H1 (cell line): ENCODE data around the gene PDE6D. TPM values are rescaled to one million over a fixed set of nuclear protein-coding genes. Genes with fewer than 3 reads are reported as not detected.

ENCODE experiments used
- CTCF ChIA-PET: fragments of 300-600 bp; sonication (Branson Sonifier 250); formaldehyde crosslinking; loops from one replicate; lab custom pipeline; 2021; ENCODE audit not compliant: partially characterized antibody; lab: Charles Lee
- POLR2A ChIA-PET: fragments of 300-600 bp; sonication (Branson Sonifier 250); formaldehyde crosslinking; loops from one replicate; lab custom pipeline; 2021; ENCODE audit warnings: inconsistent platforms; ENCODE audit not compliant: partially characterized antibody; lab: Charles Lee
- DNase-seq, 2 experiments: peaks; one replicate each; pipeline versions ENCODE4 v3.0.0 to v3.0.0-alpha.2; 2010 to 2022; ENCODE audit warnings: low spot score in 2 of 2, low read depth in 1 of 2, mixed read lengths in 1 of 2
- FAIRE-seq: peaks from 2 replicates; lab custom pipeline; 2011; peaks lifted over from hg19 to GRCh38; lab: Jason Lieb, UNC
- H2AFZ ChIP-seq: 2 replicates; pipeline ENCODE4 v1.8.1; 2012; ENCODE audit warnings: low read length, inconsistent platforms
- H2AK5ac ChIP-seq: 2 replicates; pipeline ENCODE4 v1.6.1; 2013; ENCODE audit warnings: low read depth, low read length
- H2BK120ac ChIP-seq: replicated peaks from 2 replicates; pipeline ENCODE3; 2013; ENCODE audit warnings: low read depth, low read length, inconsistent platforms
- H2BK12ac ChIP-seq: 2 replicates; pipeline ENCODE4 v1.6.1; 2013; ENCODE audit warnings: low read depth, low read length
- H2BK15ac ChIP-seq: 2 replicates; pipeline ENCODE4 v1.6.1; 2013; ENCODE audit warnings: low read length
- H2BK20ac ChIP-seq: 2 replicates; pipeline ENCODE4 v1.6.1; 2013; ENCODE audit warnings: low read length
- H2BK5ac ChIP-seq: 2 replicates; pipeline ENCODE4 v1.6.1; 2013; ENCODE audit warnings: low read depth, low read length
- H3K14ac ChIP-seq: 2 replicates; pipeline ENCODE4 v1.6.1; 2013; ENCODE audit warnings: inconsistent platforms; ENCODE audit not compliant: insufficient read length
- H3K18ac ChIP-seq: 2 replicates; pipeline ENCODE4 v1.6.1; 2013; ENCODE audit warnings: low read length; ENCODE audit errors: extremely low read depth
- H3K23ac ChIP-seq: 2 replicates; pipeline ENCODE4 v1.6.1; 2013; ENCODE audit warnings: inconsistent platforms; ENCODE audit not compliant: insufficient read length
- H3K23me2 ChIP-seq: 2 replicates; pipeline ENCODE4 v1.6.1; 2013; ENCODE audit warnings: low read depth, low read length
- H3K27ac ChIP-seq: 2 replicates; pipeline ENCODE4 v1.6.1; 2011; ENCODE audit warnings: low read depth, low read length, inconsistent platforms
- H3K27me3 ChIP-seq, 4 experiments: replicated peaks in 1 of 4; 1 replicate in 1 of 4; 2 replicates in 3 of 4; pipeline versions ENCODE4 v1.6.1 to v1.8.1; 2011 to 2013; ENCODE audit warnings: low read length in 3 of 4, mild to moderate bottlenecking in 3 of 4, inconsistent platforms in 2 of 4, mixed read lengths in 2 of 4, moderate library complexity in 1 of 4; ENCODE audit not compliant: control insufficient read depth in 3 of 4, insufficient read depth in 3 of 4; ENCODE audit errors: extremely low read depth in 1 of 4
- H3K36me3 ChIP-seq, 4 experiments: 2 replicates each; pipeline versions ENCODE4 v1.6.1 to v1.8.1; 2011 to 2013; ENCODE audit warnings: mild to moderate bottlenecking in 4 of 4, low read length in 3 of 4, moderate library complexity in 2 of 4, control low read depth in 1 of 4, inconsistent platforms in 1 of 4; ENCODE audit not compliant: insufficient read depth in 4 of 4, control insufficient read depth in 2 of 4
- H3K4ac ChIP-seq: replicated peaks from 2 replicates; pipeline ENCODE3; 2013; ENCODE audit warnings: low read length, low read depth, mixed read lengths, inconsistent platforms; ENCODE audit not compliant: insufficient read length
- H3K4me1 ChIP-seq, 4 experiments: replicated peaks in 1 of 4; 1 replicate in 1 of 4; 2 replicates in 3 of 4; pipeline versions ENCODE4 v1.6.1 to v1.8.1; 2011 to 2013; ENCODE audit warnings: low read length in 3 of 4, inconsistent platforms in 2 of 4, mixed read lengths in 1 of 4; ENCODE audit not compliant: insufficient read depth in 4 of 4, control insufficient read depth in 3 of 4
- H3K4me2 ChIP-seq, 2 experiments: 2 replicates each; pipeline versions ENCODE4 v1.6.1 to v1.8.1; 2011 to 2013; ENCODE audit warnings: low read depth in 2 of 2, low read length in 2 of 2, control low read depth in 1 of 2, inconsistent platforms in 1 of 2, mild to moderate bottlenecking in 1 of 2; ENCODE audit not compliant: insufficient read depth in 1 of 2
- H3K4me3 ChIP-seq, 4 experiments: fragments of 200-600, 300-600 bp in 1 of 4; sonication (generic), shearing (Covaris generic), sonication (Bioruptor Twin) in 1 of 4; 2 replicates each; pipeline versions ENCODE4 v1.5.1 to v1.8.1; 2011 to 2016; ENCODE audit warnings: low read length in 4 of 4, low read depth in 3 of 4, control low read depth in 2 of 4, inconsistent platforms in 2 of 4, mild to moderate bottlenecking in 2 of 4, mixed read lengths in 1 of 4, moderate library complexity in 1 of 4; ENCODE audit not compliant: insufficient read depth in 2 of 4; ENCODE audit errors: extremely low read depth in 1 of 4
- H3K56ac ChIP-seq: replicated peaks from 2 replicates; pipeline ENCODE3; 2013; ENCODE audit warnings: low read depth, mild to moderate bottlenecking, mixed read lengths, low read length, inconsistent platforms; ENCODE audit not compliant: insufficient read length
- H3K79me1 ChIP-seq: 2 replicates; pipeline ENCODE4 v1.6.1; 2013; ENCODE audit warnings: low read depth, low read length, control low read depth
- H3K79me2 ChIP-seq, 2 experiments: 2 replicates each; pipeline versions ENCODE4 v1.6.1 to v1.8.1; 2012 to 2013; ENCODE audit warnings: low read length in 2 of 2, mild to moderate bottlenecking in 2 of 2, inconsistent platforms in 1 of 2; ENCODE audit not compliant: insufficient read depth in 2 of 2, control insufficient read depth in 1 of 2
- H3K9ac ChIP-seq, 4 experiments: replicated peaks in 1 of 4; 1 replicate in 1 of 4; 2 replicates in 3 of 4; pipeline versions ENCODE4 v1.6.1 to v1.8.1; 2011 to 2013; ENCODE audit warnings: low read depth in 3 of 4, low read length in 3 of 4, control low read depth in 2 of 4, mild to moderate bottlenecking in 2 of 4, moderate library complexity in 2 of 4, inconsistent platforms in 1 of 4; ENCODE audit errors: extremely low read depth in 1 of 4
- H3K9me3 ChIP-seq, 2 experiments: 2 replicates each; pipeline versions ENCODE4 v1.6.1 to v1.8.1; 2012 to 2013; ENCODE audit warnings: mild to moderate bottlenecking in 2 of 2, moderate library complexity in 2 of 2, control low read depth in 1 of 2, inconsistent platforms in 1 of 2, low read depth in 1 of 2, low read length in 1 of 2, mixed read lengths in 1 of 2; ENCODE audit not compliant: insufficient read depth in 2 of 2
- H4K20me1 ChIP-seq, 2 experiments: replicated peaks in 1 of 2; 2 replicates each; pipeline versions ENCODE3 to v1.8.1; 2011 to 2013; ENCODE audit warnings: inconsistent platforms in 2 of 2, low read length in 2 of 2, mild to moderate bottlenecking in 1 of 2; ENCODE audit not compliant: insufficient read depth in 2 of 2, control insufficient read depth in 1 of 2
- H4K5ac ChIP-seq: 2 replicates; pipeline ENCODE4 v1.6.1; 2013; ENCODE audit warnings: low read length, low read depth, mixed read lengths, inconsistent platforms; ENCODE audit not compliant: insufficient read length
- H4K8ac ChIP-seq: 2 replicates; pipeline ENCODE4 v1.8.0; 2013; ENCODE audit warnings: mild to moderate bottlenecking, moderate library complexity, low read length, inconsistent platforms; ENCODE audit not compliant: insufficient read depth; ENCODE audit errors: extremely low read depth
- H4K91ac ChIP-seq: replicated peaks from 2 replicates; pipeline ENCODE3; 2013; ENCODE audit warnings: low read length, mixed read lengths, inconsistent platforms; ENCODE audit not compliant: insufficient read length
- MAFK ChIP-seq: IDR thresholded peaks from 2 replicates; pipeline ENCODE4 v1.6.1; 2012; ENCODE audit warnings: low read depth, mild to moderate bottlenecking, improper control_type of control experiment, low read length
- POLR2AphosphoS5 ChIP-seq: IDR thresholded peaks from 2 replicates; pipeline ENCODE4 v1.6.1; 2011; ENCODE audit warnings: low read depth, low read length
- RNF2 ChIP-seq: fragments of 200-900, 300-1000 bp; sonication (generic); IDR thresholded peaks from 2 replicates; pipeline ENCODE4 v1.7.1; 2016; ENCODE audit warnings: borderline replicate concordance, low read depth, mild to moderate bottlenecking, antibody characterized with exemption, low read length; ENCODE audit not compliant: poor library complexity, severe bottlenecking; ENCODE audit errors: missing control alignments
- SP2 ChIP-seq: IDR thresholded peaks from 2 replicates; pipeline ENCODE4 v1.6.1; 2012; ENCODE audit warnings: mild to moderate bottlenecking, low read length, inconsistent platforms
- SP4 ChIP-seq: IDR thresholded peaks from 2 replicates; pipeline ENCODE4 v1.6.1; 2012; ENCODE audit warnings: low read length, inconsistent platforms
- WGBS, 2 experiments: shearing (Covaris generic) in 1 of 2; methylation state at CpG; one replicate each; pipeline versions ENCODE4 v1.1.6 to v1.1.7; 2013 to 2015; ENCODE audit warnings: low lambda C conversion rate in 2 of 2, mixed read lengths in 2 of 2, inconsistent platforms in 1 of 2, low coverage in 1 of 2, missing lambda C conversion rate in 1 of 2; ENCODE audit not compliant: insufficient replicate concordance in 2 of 2, insufficient coverage in 1 of 2, insufficient read length in 1 of 2; ENCODE audit errors: extremely low coverage in 1 of 2, missing lambda C conversion rate in 1 of 2; 5-methylcytosine and 5-hydroxymethylcytosine counted together
- polyA plus RNA-seq, 7 experiments: library from polyadenylated mRNA; depleted of rRNA in 3 of 7; stranded (reverse) in 5 of 7; unstranded in 2 of 7; fragments of >200 nt in 5 of 7; fragments of 200-250 nt in 2 of 7; gene quantifications; 1 replicate in 5 of 7; 2 replicates in 1 of 7; 4 replicates in 1 of 7; pipeline versions ENCODE4 v1.2.1 to v1.2.3, GENCODE V29; 2011 to 2013; ENCODE audit warnings: missing spikeins in 2 of 7, mixed read lengths in 2 of 7
- total RNA-seq: library from RNA; stranded (reverse); fragmentation: NEBNext Ultra II Directional; extraction: Animal tissue kit (Norgen Biotek cat#: 25700); gene quantifications from 2 replicates; pipeline ENCODE4 v1.2.1, GENCODE V29; 2021
- TF ChIP-seq, protein P1 (sequence below): IDR thresholded peaks from 2 replicates; pipeline ENCODE4 v1.6.1; 2012; ENCODE audit warnings: low read length, inconsistent platforms

Gene PDE6D
- total and polyA plus RNA-seq, 2 of the 8 experiments (the other 6 are each of a cell fraction or from before 2014, with no cell fraction given): 33.7 to 63.9 TPM

GRCh38 chr2:231714639-231715498 is 66.2 kb downstream of the PDE6D start:
- Histone ChIP-seq H2BK12ac (peak overlapping the region; percentile 53; the same call in 1 of the 2 replicates), H3K56ac (no peak overlapping the region), H3K23ac (no peak overlapping the region), H3K4me3 (no peak overlapping the region), H3K4ac (no peak overlapping the region), H2BK120ac (no peak overlapping the region), H2AFZ (no peak overlapping the region), H3K27ac (peak overlapping the region; percentile 69), H3K27me3 (no peaks in the 10 kb centered on the region), H3K23me2 (no peaks in the 10 kb centered on the region), H3K79me1 (no peaks in the 10 kb centered on the region), H4K5ac (no peak overlapping the region), H4K91ac (no peak overlapping the region), H3K18ac (peak overlapping the region; percentile 56), H3K4me1 (peaks cover 0 to 28% (median 19%) of the 10 kb centered on the region in 4 experiments; a peak in 6 of 7 replicates), H2AK5ac (peak overlapping the region; percentile 19; the same call in 1 of the 2 replicates), H3K36me3 (peaks cover 14 to 33% (median 22%) of the 10 kb centered on the region in 4 experiments), H2BK5ac (peak overlapping the region; percentile 6), H3K9me3 (no peaks in the 10 kb centered on the region), H3K9ac (peak overlapping the region in 2 of 4 experiments; percentile 14 to 29; a peak in 2 of 7 replicates), H3K14ac (no peak overlapping the region), H2BK15ac (peak overlapping the region; percentile 8; the same call in 1 of the 2 replicates), H3K79me2 (peaks cover 24 to 32% of the 10 kb centered on the region in 2 experiments), H4K20me1 (peaks cover 17 to 19% of the 10 kb centered on the region in 2 experiments), H2BK20ac (no peak overlapping the region), H3K4me2 (no peak overlapping the region), H4K8ac (0 out of 2 replicates have a peak overlapping the region, but pooled peaks have one; percentile 66)
- POLR2A ChIA-PET: interaction anchor here (0.6 to 22.8 kb wide), 31 partner anchors 10 to 262 kb away, joined by 3 to 1080 read pairs (median 5); partner anchors contain the start of genes COPS7B, PDE6D and PTMA
- FAIRE-seq: peak; percentile 13
- CTCF ChIA-PET: interaction anchor here (0.6 to 12.1 kb wide), 42 partner anchors 8 to 198 kb away, joined by 3 to 555 read pairs (median 6); partner anchors contain the start of gene COPS7B
- WGBS, 2 experiments: 37% methylated on average over 17 of the region's 17 CpGs; no CpG with 5 or more reads in 1 of the 2 experiments
- DNase-seq: peak; percentile 82 to 96
- TF ChIP-seq SP4 (no peak; the same call in 1 of the 2 replicates), POLR2AphosphoS5 (peak; percentile 83), SP2 (no peak), RNF2 (no peak), MAFK (no peak)
- TF ChIP-seq, protein P1, sequence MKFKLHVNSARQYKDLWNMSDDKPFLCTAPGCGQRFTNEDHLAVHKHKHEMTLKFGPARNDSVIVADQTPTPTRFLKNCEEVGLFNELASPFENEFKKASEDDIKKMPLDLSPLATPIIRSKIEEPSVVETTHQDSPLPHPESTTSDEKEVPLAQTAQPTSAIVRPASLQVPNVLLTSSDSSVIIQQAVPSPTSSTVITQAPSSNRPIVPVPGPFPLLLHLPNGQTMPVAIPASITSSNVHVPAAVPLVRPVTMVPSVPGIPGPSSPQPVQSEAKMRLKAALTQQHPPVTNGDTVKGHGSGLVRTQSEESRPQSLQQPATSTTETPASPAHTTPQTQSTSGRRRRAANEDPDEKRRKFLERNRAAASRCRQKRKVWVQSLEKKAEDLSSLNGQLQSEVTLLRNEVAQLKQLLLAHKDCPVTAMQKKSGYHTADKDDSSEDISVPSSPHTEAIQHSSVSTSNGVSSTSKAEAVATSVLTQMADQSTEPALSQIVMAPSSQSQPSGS: peak; percentile 20; the same call in 1 of the 2 replicates
